Testis (tissue), 2 donors: Measurements from ENCODE around the gene RALGPS1.

Source experiments
- CTCF ChIP-seq, 3 experiments: fragments of 450-650 bp in 2 of 3; fragments of 200-600 bp in 1 of 3; sonication (generic) in 1 of 3; IDR thresholded peaks; one replicate each; pipeline ENCODE4 v1.5.1; 2016 to 2019; ENCODE audit warnings: antibody characterized with exemption in 3 of 3, mild to moderate bottlenecking in 2 of 3, moderate library complexity in 1 of 3
- POLR2A ChIP-seq: fragments of 450-650 bp; IDR thresholded peaks from one replicate; pipeline ENCODE4 v1.6.1; 2017; ENCODE audit warnings: antibody characterized with exemption, mild to moderate bottlenecking, moderate library complexity

- TF ChIP-seq POLR2A: no peak
- no peak for TF ChIP-seq CTCF (IDR thresholded peaks at IDR 0.05)
Measured at GRCh38 chr9:127262602-127263001, 348.0 kb downstream of the RALGPS1 start.
